Loucy (cell line): ENCODE measurements around the gene TSC22D4.

Experiments used
- CTCF ChIP-seq: fragments of 200-600 bp; sonication (generic); conservative IDR thresholded peaks from 2 replicates; pipeline ENCODE4 v1.5.1; 2014; ENCODE audit warnings: mild to moderate bottlenecking, antibody characterized with exemption, low read length
- EZH2phosphoT487 ChIP-seq: fragments of 200-600 bp; IDR thresholded peaks from 2 replicates; pipeline ENCODE4 v1.6.1; 2018; ENCODE audit warnings: antibody characterized with exemption, mild to moderate bottlenecking, moderate library complexity, borderline replicate concordance

- TF ChIP-seq CTCF (no peak), EZH2phosphoT487 (no peak)
These were observed 26.0 kb upstream of the TSC22D4 start for GRCh38 chr7:100504887-100505611.
